Fibroblast of the aortic adventitia (primary cell): Measurements from ENCODE around the gene SCAF1. TPM values are rescaled to one million over a fixed set of nuclear protein-coding genes. Genes with fewer than 3 reads are reported as not detected.

Experiments
- DNase-seq: peaks from one replicate; pipeline ENCODE4 v3.0.0-alpha.2; 2010; ENCODE audit warnings: low read depth
- H3K4me3 ChIP-seq: 2 replicates; pipeline ENCODE4 v1.5.1; 2011; ENCODE audit warnings: low read depth, mild to moderate bottlenecking, control low read depth, low read length, moderate library complexity
- CTCF ChIP-seq: IDR thresholded peaks from 2 replicates; pipeline ENCODE4 v1.5.1; 2011; ENCODE audit warnings: mild to moderate bottlenecking, low read length, control low read depth, inconsistent platforms; ENCODE audit not compliant: insufficient read depth
- total RNA-seq: library from RNA; depleted of rRNA; stranded (reverse); fragments of >200 nt; gene quantifications from 2 replicates; pipeline ENCODE4 v1.2.3, GENCODE V29; 2012; ENCODE audit warnings: low replicate concordance

Gene SCAF1
- total RNA-seq, 1 donor: 16.9 TPM

GRCh38 chr19:49687566-49688316 lies 45.7 kb downstream of the SCAF1 start:
- H3K4me3 ChIP-seq: no peak overlapping the region
- DNase-seq: no peak
- no peak for TF ChIP-seq CTCF

GRCh38 chr19:49688531-49689132 lies 46.6 kb downstream of the SCAF1 start:
- no peak for DNase-seq
- no peak overlapping the region for H3K4me3 ChIP-seq
- TF ChIP-seq CTCF: no peak

- peak within 1 kb of the TSS; percentile 74 for H3K4me3 ChIP-seq
- peak; percentile 53 for TF ChIP-seq CTCF
- no peak for DNase-seq
Measured at GRCh38 chr19:49689133-49690078, 47.4 kb downstream of the SCAF1 start, which contains the start of gene ADM5. ADM5 (plus strand) TSS chr19:49689594; CDS start chr19:49689838, 244 bp downstream.

- no peak for DNase-seq
- H3K4me3 ChIP-seq: peak overlapping the region; percentile 74
- TF ChIP-seq CTCF: no peak
Measured at GRCh38 chr19:49690079-49690655, 48.2 kb downstream of the SCAF1 start.

GRCh38 chr19:49690656-49691242 lies 48.7 kb downstream of the SCAF1 start, which contains the start of gene CPT1C:
CPT1C (plus strand) TSS chr19:49691116; CDS start chr19:49692253, 1,137 bp downstream.
- peak within 1 kb of the TSS; percentile 74 for H3K4me3 ChIP-seq
- peak; percentile 74 for DNase-seq
- TF ChIP-seq CTCF: no peak
